H1 (cell line): ENCODE results near the gene ULK2. TPM values are rescaled to one million over a fixed set of nuclear protein-coding genes. Genes with fewer than 3 reads are reported as not detected.

ENCODE experiments used
- RNF2 ChIP-seq: fragments of 200-900, 300-1000 bp; sonication (generic); IDR thresholded peaks from 2 replicates; pipeline ENCODE4 v1.7.1; 2016; ENCODE audit warnings: borderline replicate concordance, low read depth, mild to moderate bottlenecking, antibody characterized with exemption, low read length; ENCODE audit not compliant: poor library complexity, severe bottlenecking; ENCODE audit errors: missing control alignments
- YY1 ChIP-seq: IDR thresholded peaks from 2 replicates; pipeline ENCODE4 v1.6.1; 2011; ENCODE audit warnings: low read depth, mild to moderate bottlenecking, low read length
- polyA plus RNA-seq, 7 experiments: library from polyadenylated mRNA; depleted of rRNA in 3 of 7; stranded (reverse) in 5 of 7; unstranded in 2 of 7; fragments of >200 nt in 5 of 7; fragments of 200-250 nt in 2 of 7; gene quantifications; 1 replicate in 5 of 7; 2 replicates in 1 of 7; 4 replicates in 1 of 7; pipeline versions ENCODE4 v1.2.1 to v1.2.3, GENCODE V29; 2011 to 2013; ENCODE audit warnings: missing spikeins in 2 of 7, mixed read lengths in 2 of 7
- total RNA-seq: library from RNA; stranded (reverse); fragmentation: NEBNext Ultra II Directional; extraction: Animal tissue kit (Norgen Biotek cat#: 25700); gene quantifications from 2 replicates; pipeline ENCODE4 v1.2.1, GENCODE V29; 2021

The ULK2 gene
- total and polyA plus RNA-seq, 2 of the 8 experiments (the other 6 are each of a cell fraction or from before 2014, with no cell fraction given) = 5.3 to 9.8 TPM

- TF ChIP-seq YY1 = no peak
- no peak for TF ChIP-seq RNF2
- TF ChIP-seq, all 59 proteins: peak for 0
These were observed 120.5 kb downstream of the ULK2 start (continued) for GRCh38 chr17:19747159-19747719.
